Esophagus squamous epithelium (tissue), 5 donors: ENCODE measurements around the gene PTPN18. TPM values are rescaled to one million over a fixed set of nuclear protein-coding genes. Genes with fewer than 3 reads are reported as not detected.
A peak's percentile ranks its signal among the peaks of the same experiment; 100 is the strongest.

Source experiments
- DNase-seq: peaks from one replicate; lab custom pipeline; 2025; lab: John Stamatoyannopoulos, UW
- H3K27ac ChIP-seq, 4 donors: fragments of 200-600 bp; sonication (generic); one replicate each; pipeline ENCODE4 v1.5.1; 2016 to 2019; ENCODE audit warnings: mild to moderate bottlenecking in 1 of 4
- H3K27me3 ChIP-seq, 4 donors: fragments of 200-600 bp; sonication (generic); 1 replicate in 3 of 4; 2 replicates in 1 of 4; pipeline versions ENCODE4 v1.5.1 to v1.6.0; 2017 to 2021; ENCODE audit warnings: antibody characterized with exemption in 1 of 4
- H3K36me3 ChIP-seq, 3 donors: fragments of 200-600 bp; sonication (generic); one replicate each; pipeline ENCODE4 v1.5.1; 2016 to 2019
- H3K4me1 ChIP-seq, 3 donors: fragments of 200-600 bp; sonication (generic); one replicate each; pipeline ENCODE4 v1.5.1; 2017 to 2019
- H3K4me3 ChIP-seq, 4 donors: fragments of 200-600 bp; sonication (generic); 1 replicate in 3 of 4; 2 replicates in 1 of 4; pipeline ENCODE4 v1.5.1; 2016 to 2019; ENCODE audit warnings: mild to moderate bottlenecking in 2 of 4, moderate library complexity in 1 of 4
- H3K9me3 ChIP-seq, 3 donors: fragments of 200-600 bp; sonication (generic); one replicate each; pipeline ENCODE4 v1.5.1; 2016 to 2019
- POLR2A ChIP-seq, 4 donors: fragments of 450-650 bp; IDR thresholded peaks; one replicate each; pipeline ENCODE4 v1.6.1; 2017; ENCODE audit warnings: antibody characterized with exemption in 4 of 4, mild to moderate bottlenecking in 4 of 4, moderate library complexity in 3 of 4
- WGBS, 2 donors: methylation state at CpG; one replicate each; pipeline ENCODE4 v1.1.5; 2018; 5-methylcytosine and 5-hydroxymethylcytosine counted together
- intact Hi-C: fragments of 100-400 bp; cut with DNase I; formaldehyde crosslinking; loops from one replicate; pipeline ENCODE4 v1.15.0; 2022
- total RNA-seq, 4 donors: library from RNA; depleted of rRNA; stranded (reverse); fragments of >200 nt; gene quantifications; one replicate each; pipeline ENCODE4 v1.1.0, GENCODE V29; 2016
- TF ChIP-seq, protein P1 (sequence below), 6 experiments: fragments of 450-650 bp in 4 of 6; fragments of 200-600 bp in 2 of 6; sonication (generic) in 2 of 6; IDR thresholded peaks; one replicate each; pipeline ENCODE4 v1.5.1; 2016 to 2019; ENCODE audit warnings: antibody characterized with exemption in 6 of 6, mild to moderate bottlenecking in 4 of 6, moderate library complexity in 4 of 6
- donor health status: DM: yes; HTN: yes; CAD: no.

PTPN18 gene, protein sequence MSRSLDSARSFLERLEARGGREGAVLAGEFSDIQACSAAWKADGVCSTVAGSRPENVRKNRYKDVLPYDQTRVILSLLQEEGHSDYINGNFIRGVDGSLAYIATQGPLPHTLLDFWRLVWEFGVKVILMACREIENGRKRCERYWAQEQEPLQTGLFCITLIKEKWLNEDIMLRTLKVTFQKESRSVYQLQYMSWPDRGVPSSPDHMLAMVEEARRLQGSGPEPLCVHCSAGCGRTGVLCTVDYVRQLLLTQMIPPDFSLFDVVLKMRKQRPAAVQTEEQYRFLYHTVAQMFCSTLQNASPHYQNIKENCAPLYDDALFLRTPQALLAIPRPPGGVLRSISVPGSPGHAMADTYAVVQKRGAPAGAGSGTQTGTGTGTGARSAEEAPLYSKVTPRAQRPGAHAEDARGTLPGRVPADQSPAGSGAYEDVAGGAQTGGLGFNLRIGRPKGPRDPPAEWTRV
- total RNA-seq, result 10 to 100 TPM; 26.8 to 43.6 (median 35.5) TPM

DNA sequence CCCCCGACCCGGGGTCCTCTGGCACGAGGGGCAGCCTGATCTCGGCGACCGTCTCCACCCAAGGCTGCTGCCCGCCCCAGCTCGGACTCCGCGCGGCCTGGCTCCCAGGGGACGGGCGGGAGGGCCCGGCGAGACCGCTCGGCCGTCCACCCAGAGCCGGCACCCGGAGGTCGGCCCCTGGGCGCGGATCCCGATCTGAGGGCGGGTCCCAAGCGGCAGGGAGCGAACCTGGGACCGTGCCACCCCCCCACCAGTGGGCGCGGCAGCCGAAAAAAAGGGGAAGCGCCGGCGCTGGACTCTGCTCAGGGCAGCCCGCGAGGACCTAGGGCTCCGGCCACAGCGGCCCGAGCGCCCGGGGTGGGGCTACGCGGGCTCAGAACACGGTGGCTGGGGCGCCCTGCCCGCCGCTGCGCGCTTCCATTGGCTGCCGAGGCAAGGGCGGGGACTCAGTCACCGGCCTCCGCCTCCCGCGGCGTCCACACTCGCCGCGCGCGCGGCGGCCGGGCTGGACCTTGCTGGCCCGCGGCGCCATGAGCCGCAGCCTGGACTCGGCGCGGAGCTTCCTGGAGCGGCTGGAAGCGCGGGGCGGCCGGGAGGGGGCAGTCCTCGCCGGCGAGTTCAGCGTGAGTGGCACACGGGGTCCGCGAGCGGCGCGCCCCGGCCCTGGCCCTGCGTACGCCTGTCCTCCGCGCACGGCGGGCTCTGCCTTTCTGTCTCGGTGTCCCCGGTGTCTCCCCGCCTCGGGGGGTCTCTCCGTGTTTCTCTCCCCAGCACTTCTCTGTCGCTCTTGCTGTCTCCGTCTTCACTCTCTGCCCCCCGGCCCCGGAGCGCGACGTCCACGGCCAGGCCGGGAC, at the start of gene PTPN18:
PTPN18 (plus strand) TSS at position 479 of the 854 bp plus-strand sequence; CDS start at position 531, 52 bp downstream.
- peak within 1 kb of the TSS; percentile 70 to 95 (median 82) for H3K4me3 ChIP-seq
- peaks cover 12 to 28% (median 14%) of the 10 kb centered on the region in 3 donors for H3K4me1 ChIP-seq
- TF ChIP-seq, protein P1, sequence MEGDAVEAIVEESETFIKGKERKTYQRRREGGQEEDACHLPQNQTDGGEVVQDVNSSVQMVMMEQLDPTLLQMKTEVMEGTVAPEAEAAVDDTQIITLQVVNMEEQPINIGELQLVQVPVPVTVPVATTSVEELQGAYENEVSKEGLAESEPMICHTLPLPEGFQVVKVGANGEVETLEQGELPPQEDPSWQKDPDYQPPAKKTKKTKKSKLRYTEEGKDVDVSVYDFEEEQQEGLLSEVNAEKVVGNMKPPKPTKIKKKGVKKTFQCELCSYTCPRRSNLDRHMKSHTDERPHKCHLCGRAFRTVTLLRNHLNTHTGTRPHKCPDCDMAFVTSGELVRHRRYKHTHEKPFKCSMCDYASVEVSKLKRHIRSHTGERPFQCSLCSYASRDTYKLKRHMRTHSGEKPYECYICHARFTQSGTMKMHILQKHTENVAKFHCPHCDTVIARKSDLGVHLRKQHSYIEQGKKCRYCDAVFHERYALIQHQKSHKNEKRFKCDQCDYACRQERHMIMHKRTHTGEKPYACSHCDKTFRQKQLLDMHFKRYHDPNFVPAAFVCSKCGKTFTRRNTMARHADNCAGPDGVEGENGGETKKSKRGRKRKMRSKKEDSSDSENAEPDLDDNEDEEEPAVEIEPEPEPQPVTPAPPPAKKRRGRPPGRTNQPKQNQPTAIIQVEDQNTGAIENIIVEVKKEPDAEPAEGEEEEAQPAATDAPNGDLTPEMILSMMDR (IDR thresholded peaks at IDR 0.05), result peak in 5 of 6 experiments; percentile 27 to 57 (median 51)
- TF ChIP-seq POLR2A (IDR thresholded peaks at IDR 0.05), result peak in 3 of 4 donors; percentile 35 to 91 (median 84)
- DNase-seq, result peak; percentile 40
- no peaks in the 10 kb centered on the region for H3K9me3 ChIP-seq
- H3K27ac ChIP-seq, result peak within 1 kb of the TSS; percentile 78 to 90 (median 84)
- intact Hi-C loops, result no loop called here
- WGBS, 2 donors, result 2% methylated on average over 9 of the region's 107 CpGs; no CpG with 5 or more reads in 1 of the 2 donors
- H3K27me3 ChIP-seq, result no peaks in the 10 kb centered on the region
- H3K36me3 ChIP-seq, result no peaks in the 10 kb centered on the region

DNA sequence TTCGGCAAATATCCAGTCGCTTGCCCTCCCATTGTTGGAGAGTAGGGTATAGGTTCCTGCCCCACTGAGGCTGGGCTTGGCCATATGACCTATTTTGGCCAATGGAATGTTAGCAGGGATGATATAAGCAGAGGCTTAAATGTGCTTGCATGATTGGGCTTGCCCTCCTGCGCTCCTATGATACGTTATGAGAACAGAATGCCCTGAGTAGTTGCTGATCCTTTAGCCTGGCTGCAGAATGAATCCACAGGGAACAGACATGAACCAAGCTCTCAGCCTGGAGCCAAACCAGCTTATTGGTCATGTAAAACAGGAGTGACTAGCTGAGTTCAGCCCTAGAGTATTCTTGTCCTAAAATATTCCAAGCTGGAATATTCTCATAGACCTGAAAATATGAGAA, 48.0 kb upstream of the PTPN18 start:
- Histone ChIP-seq H3K4me1 (no peaks in the 10 kb centered on the region), H3K27ac (no peak overlapping the region), H3K9me3 (no peaks in the 10 kb centered on the region), H3K4me3 (no peak overlapping the region), H3K27me3 (peaks cover 0 to 5% (median 0%) of the 10 kb centered on the region in 4 donors), H3K36me3 (no peaks in the 10 kb centered on the region)
- intact Hi-C loops, result no loop called here
- TF ChIP-seq, protein P1 (IDR thresholded peaks at IDR 0.05), result no peak
- no peak for TF ChIP-seq POLR2A (IDR thresholded peaks at IDR 0.05)
- 70% methylated on average over 4 of the region's 4 CpGs for WGBS, 2 donors
- DNase-seq, result no peak

DNA sequence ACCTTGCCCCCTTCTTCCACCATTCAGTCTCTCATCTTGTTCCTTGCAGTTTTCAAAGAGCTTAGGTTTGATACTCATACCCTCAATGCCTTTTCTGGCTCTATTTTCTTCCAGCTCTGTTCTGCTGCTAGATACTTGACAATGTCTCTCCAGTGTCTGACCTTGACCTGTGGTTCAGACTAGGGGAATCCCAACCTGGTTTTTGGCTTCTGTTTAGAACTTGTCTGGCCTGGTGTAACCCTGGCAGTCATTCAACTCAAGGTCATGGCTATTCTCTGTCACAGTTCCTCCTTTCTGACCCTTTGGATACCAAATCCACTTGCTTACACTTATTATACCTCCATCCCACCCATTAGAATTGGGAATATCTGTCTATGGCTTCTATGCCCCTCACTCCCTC, 45.0 kb upstream of the PTPN18 start:
- no peaks in the 10 kb centered on the region for H3K4me1 ChIP-seq
- no peaks in the 10 kb centered on the region for H3K9me3 ChIP-seq
- no peak for TF ChIP-seq POLR2A (IDR thresholded peaks at IDR 0.05)
- TF ChIP-seq, protein P1 (IDR thresholded peaks at IDR 0.05), result no peak
- no peak for DNase-seq
- H3K27me3 ChIP-seq, result peaks cover 0 to 27% (median 0%) of the 10 kb centered on the region in 4 donors
- no peak overlapping the region for H3K27ac ChIP-seq
- intact Hi-C loops, result no loop called here
- no peaks in the 10 kb centered on the region for H3K36me3 ChIP-seq
- H3K4me3 ChIP-seq, result no peak overlapping the region

DNA sequence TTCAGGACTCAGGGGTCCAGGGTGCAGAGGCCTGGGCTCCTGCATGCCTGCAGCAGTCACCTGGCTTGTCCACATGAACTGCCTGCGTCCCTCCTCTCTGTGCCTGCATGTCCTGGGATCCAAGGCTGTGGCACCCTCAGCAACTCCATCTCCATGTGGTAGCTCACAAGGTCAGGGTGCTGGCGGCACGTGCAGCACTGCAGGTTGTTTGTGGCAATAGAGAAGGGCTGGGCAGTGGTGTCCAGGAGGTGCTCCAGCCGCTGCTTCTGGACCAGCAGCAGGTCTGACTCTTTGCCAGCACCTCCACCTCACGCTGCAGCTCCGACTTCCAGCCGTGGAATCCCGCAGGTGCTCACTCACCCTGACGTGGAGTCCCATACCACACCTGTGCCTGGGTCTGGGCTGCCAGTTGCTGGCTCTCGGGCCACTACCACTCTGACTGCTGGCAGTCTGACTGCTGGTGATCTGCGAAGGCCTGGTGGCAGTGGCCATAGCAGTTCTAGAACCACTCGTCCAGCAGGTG, 42.0 kb upstream of the PTPN18 start:
- 80 to 83% methylated on average over 1 to 6 of the region's 12 CpGs for WGBS, 2 donors
- TF ChIP-seq, protein P1 (IDR thresholded peaks at IDR 0.05), result no peak
- H3K4me1 ChIP-seq, result no peaks in the 10 kb centered on the region

More for the DNA sequence above, 42.0 kb upstream of the PTPN18 start:
- Histone ChIP-seq H3K36me3 (no peaks in the 10 kb centered on the region), H3K27me3 (peaks cover 0 to 31% (median 0%) of the 10 kb centered on the region in 4 donors), H3K9me3 (no peaks in the 10 kb centered on the region), H3K27ac (no peak overlapping the region), H3K4me3 (no peak overlapping the region)
- no peak for DNase-seq
- intact Hi-C loops, result no loop called here
